GM04503 (cell line): ENCODE results near the gene ATP6V0E2.

ENCODE experiments used
- DNase-seq: peaks from one replicate; pipeline ENCODE4 v3.0.0-alpha.2; 2012; ENCODE audit warnings: low read depth

Gene ATP6V0E2

DNA sequence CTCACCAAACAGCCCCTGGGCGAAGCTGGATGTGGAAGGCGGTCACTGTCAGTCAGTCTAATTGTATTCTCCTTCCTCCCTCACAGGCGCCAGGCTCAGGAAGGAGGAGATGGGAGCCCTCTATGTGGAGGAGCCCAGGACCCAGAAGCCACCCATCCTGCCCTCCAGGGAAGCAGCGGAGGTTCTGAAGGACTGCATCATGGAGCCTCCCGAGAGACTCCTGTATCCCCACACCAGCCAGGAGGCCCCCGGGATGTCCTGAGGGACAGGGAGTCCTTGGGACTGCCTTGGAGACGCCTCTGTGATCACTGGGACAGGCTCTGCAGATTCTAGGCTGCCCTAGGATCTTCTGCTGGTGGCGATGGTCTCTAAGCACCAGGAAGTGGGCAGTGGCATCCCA is 9.7 kb upstream of the ATP6V0E2 start:
- no peak for DNase-seq

DNA sequence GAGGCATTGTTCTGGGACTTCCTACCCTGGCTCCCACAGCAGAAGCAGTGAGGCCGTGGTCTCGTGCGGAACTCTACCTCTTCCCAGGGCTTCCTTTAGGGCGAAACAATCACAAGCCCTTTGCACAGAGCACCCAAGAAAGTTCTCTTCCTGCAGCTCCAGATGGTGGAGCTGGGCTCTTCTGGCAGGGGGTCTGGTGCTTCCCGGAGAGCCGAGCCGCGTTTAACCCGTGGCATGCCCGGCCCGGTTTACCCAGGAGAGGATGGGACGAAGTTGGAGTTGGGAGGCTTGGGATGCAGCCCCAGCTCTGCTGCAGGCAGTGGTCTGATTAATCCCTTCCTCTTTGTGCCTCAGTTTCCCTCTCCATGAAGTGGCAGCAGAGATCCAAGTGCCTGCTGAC is 9.0 kb upstream of the ATP6V0E2 start:
- DNase-seq, result no peak

DNA sequence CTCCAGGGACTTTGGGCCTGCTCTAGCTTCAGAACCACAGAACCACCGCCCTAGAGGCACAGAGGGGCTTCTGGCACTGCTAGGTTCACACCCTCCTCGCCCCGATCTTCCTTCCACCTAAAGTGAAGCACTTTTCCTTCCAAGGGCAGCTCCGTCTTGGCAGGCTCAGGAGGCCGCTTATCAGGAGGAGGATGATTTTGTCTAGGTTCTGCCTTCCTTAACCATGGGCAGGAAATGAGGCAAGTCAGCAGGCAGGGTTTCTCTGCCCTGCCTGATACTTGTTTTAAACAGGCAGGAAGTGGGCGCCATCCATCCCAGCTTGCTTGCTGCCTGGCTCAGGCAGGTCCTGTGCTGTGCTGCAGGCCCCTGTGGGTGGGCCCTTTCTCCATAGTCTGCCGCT is 8.3 kb upstream of the ATP6V0E2 start:
- no peak for DNase-seq

DNA sequence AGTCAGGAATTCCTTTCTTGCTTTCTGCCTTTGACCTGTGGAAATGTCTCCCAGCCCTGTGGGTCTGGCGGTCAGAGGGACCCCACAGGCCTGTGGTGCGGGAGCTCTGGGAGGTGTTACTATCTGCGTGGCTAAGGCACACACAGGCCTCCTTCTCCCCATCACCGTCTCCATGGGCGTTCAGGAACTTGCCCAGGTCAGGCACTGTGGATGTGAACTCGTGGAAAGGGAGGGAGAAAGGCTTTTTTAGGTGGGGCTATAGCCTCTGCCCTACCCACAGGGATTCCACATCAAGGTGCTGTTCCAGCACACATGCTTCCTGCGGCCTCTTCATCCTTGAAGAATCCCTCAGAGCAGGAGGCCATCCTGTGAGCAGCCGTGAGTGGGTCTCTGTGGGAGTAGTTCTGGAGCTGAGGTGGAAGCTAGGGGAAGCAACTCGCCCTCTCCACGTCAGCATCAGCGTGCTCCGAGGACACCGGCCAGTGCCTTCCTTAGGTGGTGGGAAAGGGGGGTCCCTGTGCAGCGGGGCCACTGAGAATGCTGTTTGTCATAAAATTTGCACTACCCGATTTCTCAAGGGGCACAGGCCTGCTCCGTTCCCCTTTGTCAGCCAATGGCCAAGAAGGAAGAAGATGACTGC is 7.5 kb upstream of the ATP6V0E2 start:
- DNase-seq, result no peak

DNA sequence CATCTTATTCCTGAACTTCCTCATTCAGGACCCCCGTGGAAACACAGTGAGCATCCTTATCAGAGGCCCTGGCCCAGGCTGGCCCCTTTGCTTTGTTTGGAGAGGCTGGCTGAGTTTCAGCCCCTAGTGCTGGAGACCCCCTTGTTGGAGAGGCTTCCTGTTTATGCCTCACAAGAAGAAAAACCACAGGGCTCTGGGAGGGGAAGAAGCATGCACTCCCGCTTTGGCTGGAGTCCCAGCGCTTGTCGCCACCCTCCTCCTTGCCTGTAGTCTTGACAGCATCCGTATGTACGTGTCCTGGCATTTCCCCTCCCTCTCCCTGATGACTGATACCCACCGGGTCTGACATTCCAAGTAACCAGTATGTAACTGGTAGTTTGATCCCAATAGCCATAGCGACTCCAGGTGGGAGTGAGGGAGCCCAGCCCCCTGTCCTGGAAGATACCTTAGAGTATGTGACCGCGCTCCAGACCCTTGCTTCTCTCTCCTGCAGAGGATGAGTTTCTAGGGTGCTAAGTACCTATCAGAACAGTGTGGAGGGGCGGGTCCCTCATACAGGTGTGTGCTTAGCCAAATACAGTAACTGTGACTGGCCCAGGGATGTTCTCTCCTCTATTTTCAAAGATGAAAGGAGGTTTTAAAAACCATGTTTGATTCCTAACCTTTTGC is 6.9 kb upstream of the ATP6V0E2 start:
- no peak for DNase-seq

DNA sequence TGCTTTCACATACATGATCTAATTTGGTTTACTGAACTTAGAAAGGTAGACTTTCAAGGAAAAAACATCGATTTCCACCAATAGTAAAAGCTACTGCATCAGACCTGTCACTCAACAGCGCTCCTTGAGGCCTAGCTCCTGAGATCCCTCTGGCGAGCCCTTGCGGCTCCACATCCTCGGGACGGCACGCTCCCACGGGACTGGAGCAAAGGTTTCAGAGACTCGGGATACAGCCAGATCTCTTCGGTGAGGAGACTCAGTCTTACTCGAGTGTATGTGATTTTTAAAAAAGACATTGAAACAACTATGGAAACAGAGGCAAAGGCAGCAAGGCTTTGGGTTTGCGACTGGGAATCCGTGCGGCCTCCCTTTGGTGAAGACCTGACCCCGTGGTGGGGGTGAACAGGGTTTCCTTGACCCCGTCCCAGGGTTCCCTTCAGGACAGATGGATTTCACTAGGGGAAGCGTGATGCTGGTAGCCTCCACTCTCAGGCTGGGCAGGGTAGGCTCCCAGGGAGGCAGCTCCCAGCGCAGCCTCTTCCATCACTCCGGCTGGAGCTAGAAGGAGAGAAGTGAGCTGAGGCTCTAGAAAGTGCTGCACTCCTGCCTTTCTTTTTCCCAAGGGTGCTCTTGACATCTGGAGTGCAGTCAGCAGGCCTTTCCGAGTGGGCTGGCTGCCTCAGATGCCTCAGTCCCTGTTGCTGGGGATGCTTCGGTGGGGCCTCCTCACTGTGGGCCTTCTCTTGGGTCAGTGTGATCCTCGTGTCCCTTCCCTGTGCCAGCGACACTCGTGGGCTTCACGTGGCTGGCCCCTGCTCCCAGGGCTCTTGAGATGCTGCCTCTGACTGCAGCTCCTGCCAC is 5.8 kb upstream of the ATP6V0E2 start:
- no peak for DNase-seq

DNA sequence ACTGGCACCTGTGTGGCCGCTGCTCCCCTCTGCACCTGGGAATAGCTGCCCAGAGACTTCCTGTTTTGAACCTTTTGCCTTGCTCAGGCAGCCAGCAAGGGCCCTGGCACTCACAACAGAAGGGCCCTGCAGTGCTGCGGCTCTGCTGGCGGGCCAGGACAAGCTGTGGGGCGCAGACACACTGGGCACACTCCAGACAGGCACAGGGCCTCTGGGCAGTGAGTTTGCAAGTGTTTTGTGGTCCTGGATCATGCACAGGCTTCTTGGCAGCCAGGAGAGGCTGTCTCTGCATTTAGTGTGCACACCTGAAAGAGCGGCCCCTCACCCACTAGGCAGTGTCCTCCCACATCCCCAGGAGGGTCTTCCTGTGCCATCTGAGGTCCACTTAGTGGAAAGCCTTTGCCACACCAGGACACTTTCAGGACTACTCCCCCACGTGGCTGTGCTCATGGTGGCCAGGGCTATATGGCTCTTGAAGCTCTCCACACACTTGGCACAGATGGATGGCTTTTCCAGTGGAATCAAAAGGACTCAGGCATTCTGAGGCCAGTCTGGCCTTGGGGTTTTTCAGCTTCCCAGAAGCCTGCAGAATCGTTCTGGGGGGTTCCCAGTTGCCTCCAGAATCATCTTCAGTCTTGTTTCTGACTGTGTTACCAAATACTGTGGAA is 5.0 kb upstream of the ATP6V0E2 start:
- DNase-seq, result no peak

DNA sequence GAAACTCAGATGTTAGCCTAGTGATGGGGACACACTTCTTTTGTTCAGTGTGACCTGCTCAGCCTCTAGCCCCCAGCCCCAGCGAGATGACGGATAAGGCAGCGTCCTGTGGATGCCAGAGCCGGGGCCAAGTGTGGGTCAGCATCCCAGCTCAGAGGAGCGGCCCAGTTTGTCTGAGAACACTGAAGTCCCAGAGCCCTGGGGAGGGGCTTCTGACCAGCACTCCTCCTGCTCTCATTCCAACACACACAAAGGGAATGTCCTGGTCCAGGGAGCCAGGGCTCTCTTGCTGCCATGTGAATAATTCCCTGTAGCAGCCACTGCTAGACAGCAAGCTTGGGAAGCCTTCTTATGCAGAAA is 4.5 kb upstream of the ATP6V0E2 start:
- no peak for DNase-seq

DNA sequence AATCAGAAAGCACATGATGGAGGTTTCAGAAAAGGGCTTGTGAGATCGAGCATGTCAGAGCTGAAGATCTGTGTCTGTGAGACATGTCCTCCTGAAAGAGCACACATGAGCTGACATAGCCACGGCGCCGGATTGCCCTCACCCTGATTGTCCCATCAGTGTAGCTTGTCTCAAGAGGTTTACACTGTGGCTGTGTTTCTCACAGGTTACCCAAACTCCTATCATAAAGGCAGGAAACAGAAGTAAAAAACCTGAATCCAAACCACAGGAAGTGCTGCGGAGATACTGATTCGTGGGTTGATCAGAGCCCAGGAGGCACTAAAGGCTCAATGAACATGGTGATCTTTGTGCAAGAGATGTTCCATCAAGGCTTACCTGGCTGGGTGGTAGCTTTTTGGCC is 3.9 kb upstream of the ATP6V0E2 start:
- no peak for DNase-seq

DNA sequence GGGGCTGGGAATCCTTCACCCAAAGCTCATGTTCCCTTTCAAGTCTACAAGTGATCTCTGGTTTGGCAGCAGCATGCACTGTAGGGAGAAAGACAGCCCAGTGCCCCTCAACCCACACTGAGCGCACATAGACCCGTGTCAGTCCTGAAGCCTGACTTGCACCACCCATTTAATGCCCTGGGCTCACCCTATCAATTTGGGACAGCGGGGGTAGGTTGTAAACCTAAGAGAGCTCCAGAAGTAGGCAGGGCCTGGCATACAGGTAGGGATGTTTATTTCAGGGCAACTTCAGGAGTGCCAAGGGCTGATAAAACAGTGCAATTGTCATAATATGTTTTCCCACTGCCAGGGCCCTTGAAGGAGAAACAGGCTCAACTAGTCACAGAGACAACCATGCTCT is 3.5 kb upstream of the ATP6V0E2 start:
- no peak for DNase-seq

DNA sequence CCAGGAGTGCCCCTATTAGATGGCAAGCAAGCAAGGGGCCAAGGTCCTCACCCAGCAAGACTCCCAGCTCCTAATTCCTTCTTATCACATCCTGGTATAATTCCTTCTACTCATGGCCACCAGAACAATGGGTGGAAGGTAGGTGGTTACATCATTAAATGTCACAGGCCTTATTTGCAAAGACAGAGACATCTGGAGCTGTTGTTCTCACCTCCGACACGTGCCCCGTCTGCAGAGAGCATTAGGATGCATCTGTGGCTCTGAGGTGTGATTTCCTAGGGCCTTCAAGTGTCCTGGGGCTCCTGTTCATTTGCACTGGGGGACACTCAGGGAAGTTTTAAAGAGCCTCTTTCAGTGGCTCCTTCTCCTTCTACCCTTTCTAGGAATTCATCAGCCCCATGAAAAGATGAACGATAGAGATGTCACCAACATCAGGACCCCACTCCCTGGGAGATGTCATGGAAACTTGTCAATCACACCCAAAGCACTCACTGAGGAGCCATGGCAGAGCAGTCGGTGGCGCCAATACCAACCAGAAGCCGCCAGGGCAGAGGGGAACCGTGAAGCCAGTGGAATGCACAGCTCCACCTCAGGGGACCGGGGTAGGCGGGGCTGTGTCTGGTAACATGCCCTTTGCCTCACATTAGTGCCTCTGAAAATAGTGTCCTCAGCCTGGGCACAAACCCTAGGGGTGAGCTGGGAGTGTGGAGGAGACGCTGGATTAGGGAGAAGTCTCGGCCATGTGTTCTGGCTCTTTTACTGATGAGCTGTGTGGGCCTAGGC is 2.9 kb upstream of the ATP6V0E2 start:
- DNase-seq, result no peak

DNA sequence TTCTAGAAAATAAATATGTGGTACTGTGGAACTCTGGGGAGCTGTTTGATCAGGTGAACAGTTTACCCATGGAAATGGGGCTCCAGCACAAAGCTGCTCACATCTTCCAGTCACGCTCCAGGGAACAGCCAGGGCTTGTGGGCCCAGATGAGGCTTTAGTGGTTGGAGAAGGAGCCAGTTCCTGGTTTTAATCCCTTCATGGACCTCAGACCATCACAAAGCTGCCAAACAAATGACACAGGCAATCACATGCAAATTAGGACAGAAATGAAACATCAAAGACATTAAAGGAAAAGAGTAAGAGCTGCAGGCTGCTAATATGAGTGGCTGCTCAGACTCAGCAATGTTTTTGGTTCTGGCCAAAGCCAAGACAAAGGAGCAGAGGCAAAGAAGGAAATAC is 2.2 kb upstream of the ATP6V0E2 start:
- DNase-seq, result no peak

DNA sequence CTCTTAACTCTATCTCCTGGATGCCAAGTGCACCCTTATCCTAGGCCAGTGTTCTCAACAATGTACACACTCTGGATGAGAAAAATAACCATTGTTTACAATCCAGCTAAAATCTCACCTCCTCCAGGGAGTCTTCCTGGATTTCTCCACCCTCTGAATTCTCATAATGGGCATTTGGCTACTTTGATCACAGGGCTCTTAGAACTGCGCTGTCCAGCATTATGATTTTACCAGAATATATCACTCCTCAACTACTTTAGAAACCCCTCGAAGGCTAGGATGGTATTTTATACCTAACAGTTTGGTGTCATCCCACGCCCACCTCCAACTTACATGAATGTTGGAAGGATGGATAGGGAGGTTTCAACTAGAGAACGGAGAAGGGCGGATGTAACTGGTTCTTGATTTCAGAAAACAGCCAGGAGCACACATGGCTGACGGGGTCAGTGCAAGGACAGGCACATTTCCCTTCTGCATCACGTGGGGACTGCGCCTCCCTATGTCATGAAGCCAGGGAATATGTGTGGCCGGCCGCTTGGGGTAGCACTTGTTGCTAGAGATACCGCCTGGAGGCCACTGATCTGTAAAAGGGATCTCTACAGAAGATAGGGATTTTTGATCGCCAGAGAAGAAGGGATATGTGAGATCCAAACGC is 1.2 kb upstream of the ATP6V0E2 start:
- DNase-seq, result peak; percentile 64

DNA sequence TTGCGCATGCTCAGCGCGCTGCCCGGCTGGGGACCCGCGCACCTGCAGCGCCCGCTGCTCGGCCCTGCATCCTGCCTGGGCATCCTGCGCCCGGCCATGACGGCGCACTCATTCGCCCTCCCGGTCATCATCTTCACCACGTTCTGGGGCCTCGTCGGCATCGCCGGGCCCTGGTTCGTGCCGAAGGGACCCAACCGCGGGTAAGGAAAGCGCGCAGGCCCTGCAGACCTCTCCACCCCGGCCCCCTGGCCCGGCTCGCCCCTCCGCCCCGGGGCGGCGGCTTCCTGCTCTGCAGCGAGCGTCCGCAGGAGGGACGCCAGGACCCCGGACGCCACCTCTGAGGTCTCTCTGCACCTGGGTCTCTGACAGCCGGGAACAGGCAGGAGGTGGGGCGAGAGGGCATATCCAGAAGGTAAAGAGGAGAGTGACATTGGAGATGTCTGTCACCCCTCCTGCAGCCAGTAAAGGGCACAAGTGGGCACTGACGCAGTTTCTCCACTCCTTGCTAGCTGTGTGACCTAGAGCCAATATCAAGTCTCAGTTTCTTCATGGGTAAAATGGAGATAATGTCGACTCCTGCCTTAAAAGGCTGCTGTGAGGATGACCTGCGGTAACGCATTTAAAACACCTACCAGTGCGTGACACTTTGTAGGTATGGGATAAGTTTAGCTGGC is 338 bp downstream of the ATP6V0E2 start:
- DNase-seq, result no peak

DNA sequence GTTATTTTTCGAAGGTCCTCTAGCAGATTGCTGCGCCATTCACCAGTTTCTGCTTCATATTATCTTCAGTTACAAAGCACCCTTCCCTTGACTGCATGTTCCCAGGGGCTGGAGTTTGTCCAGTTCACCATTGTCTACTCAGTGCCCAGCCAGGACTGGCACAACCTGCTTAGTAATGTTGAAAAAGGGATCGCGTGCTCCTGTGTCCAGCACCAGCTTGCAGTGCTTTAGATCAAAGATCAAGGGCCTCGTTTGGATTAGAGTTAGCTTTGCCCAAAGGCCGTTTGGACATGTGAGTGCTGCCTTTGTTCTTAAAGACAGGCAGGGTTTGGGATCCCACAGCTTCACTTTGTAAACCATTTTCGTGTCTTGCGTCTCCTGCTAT is 867 bp downstream of the ATP6V0E2 start:
- DNase-seq, result no peak

DNA sequence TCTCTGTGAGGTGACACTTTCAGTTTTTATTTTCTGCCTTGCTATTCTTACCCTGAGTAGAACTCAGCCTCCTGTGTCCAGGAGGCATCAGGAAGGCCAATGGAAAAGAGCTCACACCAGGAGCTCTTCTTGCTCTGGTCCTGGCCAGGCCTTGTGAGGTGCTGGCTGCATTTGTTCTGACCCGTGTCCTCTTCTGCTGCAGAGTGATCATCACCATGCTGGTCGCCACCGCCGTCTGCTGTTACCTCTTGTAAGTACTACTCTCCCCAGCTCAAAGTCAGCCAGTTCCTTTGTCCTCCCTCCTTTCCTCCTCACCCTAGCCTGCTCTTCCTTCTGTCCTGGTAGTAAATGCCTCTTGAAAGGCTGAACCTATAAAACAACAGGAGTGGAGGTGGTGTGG is 1.6 kb downstream of the ATP6V0E2 start:
- no peak for DNase-seq

DNA sequence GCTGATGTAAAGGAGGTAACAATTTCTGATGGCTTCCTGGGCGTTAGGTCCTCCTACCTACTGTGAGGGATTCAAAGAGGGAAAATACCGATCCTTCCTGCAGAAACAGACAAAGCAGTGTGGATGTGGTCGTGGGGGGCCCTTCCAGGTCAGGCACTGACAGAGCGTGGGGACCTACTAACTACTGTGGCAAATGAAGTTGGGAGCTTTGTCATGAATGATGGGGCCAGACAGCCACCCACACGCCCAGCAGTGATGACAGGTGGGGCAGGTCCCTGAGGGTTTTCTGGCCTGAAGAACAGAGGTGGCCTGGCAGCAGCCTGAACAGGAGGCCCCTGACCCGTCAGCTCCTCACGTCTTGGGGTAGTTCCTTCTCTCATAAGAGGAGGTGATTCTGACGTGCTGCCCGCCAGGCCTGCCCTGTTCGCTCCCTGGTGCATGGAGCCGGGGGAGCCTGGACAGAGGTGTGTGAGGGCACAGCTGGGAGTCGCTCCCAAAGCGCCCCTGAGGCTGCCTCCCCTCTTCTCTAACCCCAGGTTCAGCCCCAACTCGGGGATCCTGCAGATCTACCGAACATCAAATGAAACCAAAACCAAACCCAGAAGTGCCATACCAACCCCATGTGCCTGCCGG is 4.2 kb downstream of the ATP6V0E2 start:
- no peak for DNase-seq

DNA sequence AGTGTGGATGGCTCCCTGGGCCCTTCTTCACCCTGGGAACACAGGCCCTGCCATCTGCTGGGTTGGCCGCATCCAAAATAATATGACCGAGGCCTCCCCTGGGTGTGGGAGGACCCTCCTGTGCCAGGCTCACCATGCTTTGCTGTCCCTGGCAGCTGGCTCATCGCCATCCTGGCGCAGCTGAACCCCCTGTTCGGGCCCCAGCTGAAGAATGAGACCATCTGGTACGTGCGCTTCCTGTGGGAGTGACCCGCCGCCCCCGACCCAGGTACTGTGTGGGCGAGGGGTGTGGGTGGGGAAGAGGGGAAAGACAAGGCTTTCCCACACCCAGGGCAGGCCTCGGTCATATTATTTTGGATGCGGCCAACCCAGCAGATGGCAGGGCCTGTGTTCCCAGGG is 4.8 kb downstream of the ATP6V0E2 start:
- no peak for DNase-seq

DNA sequence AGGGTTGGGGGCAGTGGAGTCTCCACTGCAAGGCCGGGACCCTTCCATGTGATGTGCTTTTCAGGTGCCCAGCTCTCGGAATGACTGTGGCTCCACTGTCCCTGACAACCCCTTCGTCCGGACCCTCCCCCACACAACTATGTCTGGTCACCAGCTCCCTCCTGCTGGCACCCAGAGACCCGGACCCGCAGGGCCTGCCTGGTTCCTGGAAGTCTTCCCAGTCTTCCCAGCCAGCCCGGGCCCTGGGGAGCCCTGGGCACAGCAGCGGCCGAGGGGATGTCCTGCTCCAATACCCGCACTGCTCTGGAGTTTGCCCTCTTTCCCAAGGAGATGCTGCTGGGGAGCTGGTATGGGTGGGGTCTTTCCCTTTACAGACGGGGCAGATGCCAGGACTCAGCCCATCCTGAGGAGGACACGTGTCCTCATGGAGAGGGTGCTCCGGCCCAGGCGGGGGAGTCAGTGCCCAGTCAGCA is 5.5 kb downstream of the ATP6V0E2 start:
- no peak for DNase-seq
